ENCODE measurements around the gene TRIM2. TPM values are rescaled to one million over a fixed set of nuclear protein-coding genes. Genes with fewer than 3 reads are reported as not detected.

TRIM2 gene
- total RNA-seq, 4 donors from 2014 or later = 25.7 to 55.9 (median 42.5) TPM

GRCh38 chr4:153246446-153247115, 42.3 kb downstream of the TRIM2 start:
- 72 to 73% methylated on average over 7 of the region's 7 CpGs for WGBS, 2 donors
- H3K27ac ChIP-seq = no peak overlapping the region
- no peak overlapping the region for H3K4me3 ChIP-seq
- DNase-seq (ENCODE audit: low spot score in 2 of 2) = no peak
- H3K27me3 ChIP-seq = no peaks in the 10 kb centered on the region
- H3K36me3 ChIP-seq = no peaks in the 10 kb centered on the region
- H3K9me3 ChIP-seq = no peaks in the 10 kb centered on the region
- TF ChIP-seq EP300 (IDR thresholded peaks at IDR 0.05) = no peak
- no peak for TF ChIP-seq POLR2A (IDR thresholded peaks at IDR 0.05)
- TF ChIP-seq, protein P1, sequence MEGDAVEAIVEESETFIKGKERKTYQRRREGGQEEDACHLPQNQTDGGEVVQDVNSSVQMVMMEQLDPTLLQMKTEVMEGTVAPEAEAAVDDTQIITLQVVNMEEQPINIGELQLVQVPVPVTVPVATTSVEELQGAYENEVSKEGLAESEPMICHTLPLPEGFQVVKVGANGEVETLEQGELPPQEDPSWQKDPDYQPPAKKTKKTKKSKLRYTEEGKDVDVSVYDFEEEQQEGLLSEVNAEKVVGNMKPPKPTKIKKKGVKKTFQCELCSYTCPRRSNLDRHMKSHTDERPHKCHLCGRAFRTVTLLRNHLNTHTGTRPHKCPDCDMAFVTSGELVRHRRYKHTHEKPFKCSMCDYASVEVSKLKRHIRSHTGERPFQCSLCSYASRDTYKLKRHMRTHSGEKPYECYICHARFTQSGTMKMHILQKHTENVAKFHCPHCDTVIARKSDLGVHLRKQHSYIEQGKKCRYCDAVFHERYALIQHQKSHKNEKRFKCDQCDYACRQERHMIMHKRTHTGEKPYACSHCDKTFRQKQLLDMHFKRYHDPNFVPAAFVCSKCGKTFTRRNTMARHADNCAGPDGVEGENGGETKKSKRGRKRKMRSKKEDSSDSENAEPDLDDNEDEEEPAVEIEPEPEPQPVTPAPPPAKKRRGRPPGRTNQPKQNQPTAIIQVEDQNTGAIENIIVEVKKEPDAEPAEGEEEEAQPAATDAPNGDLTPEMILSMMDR (IDR thresholded peaks at IDR 0.05) = no peak
- peaks cover 0 to 38% (median 2%) of the 10 kb centered on the region in 4 donors for H3K4me1 ChIP-seq

DNA sequence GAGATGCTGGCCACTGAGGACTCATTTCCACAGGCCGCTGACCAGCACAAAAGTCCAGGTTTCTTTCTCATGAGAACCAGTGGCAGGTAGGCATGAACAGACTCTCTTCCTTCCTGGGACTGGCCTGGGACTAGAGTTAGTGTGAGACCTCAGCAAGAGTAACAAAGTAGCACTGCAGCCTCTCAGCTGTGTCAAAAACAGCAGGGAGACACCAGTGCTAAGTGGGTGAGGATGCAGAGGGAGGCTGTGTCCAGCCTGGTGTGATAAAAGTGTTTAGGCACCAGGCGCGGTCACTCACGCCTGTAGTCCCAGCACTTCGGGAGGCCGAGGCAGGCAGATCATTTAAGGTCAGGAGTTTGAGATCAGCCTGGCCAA, 42.9 kb downstream of the TRIM2 start:
- no peak overlapping the region for H3K4me3 ChIP-seq
- 84 to 87% methylated on average over 6 of the region's 6 CpGs for WGBS, 2 donors
- H3K27me3 ChIP-seq = no peaks in the 10 kb centered on the region
- no peaks in the 10 kb centered on the region for H3K9me3 ChIP-seq
- no peak overlapping the region for H3K27ac ChIP-seq
- no peaks in the 10 kb centered on the region for H3K36me3 ChIP-seq
- DNase-seq (ENCODE audit: low spot score in 2 of 2) = no peak
- peaks cover 0 to 32% (median under 1%) of the 10 kb centered on the region in 4 donors for H3K4me1 ChIP-seq
- TF ChIP-seq EP300 (IDR thresholded peaks at IDR 0.05) = no peak
- TF ChIP-seq, protein P1 (IDR thresholded peaks at IDR 0.05) = no peak
- no peak for TF ChIP-seq POLR2A (IDR thresholded peaks at IDR 0.05)

DNA sequence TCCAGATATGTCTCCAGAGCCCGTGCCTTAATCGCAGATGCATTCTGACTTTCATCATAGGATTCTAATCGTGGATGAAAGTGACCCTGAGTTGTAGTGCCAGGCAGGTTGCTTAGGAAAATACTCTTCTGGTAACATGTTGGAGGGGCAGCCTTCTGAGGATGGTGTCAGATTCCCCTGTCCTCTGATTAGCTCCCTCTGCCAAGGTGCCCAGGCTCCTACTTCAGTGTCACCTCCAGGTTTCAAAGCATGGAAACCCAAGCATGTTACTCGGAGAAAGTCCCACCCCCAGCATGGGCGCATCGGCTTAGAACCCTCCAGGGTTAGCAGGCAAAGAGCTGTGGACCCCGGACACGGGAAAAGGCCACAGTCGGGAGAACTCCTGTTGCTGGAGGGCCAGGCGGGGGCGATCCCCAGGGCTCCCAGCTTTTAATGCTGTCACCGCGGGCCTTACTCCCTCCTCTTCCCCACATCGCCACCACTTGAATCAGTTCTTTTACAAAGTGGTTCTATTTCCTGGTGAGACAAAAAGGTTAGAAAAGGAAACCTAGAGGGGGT, 44.5 kb downstream of the TRIM2 start:
- peak overlapping the region; percentile 34 to 58 (median 54) for H3K4me3 ChIP-seq
- H3K36me3 ChIP-seq = no peaks in the 10 kb centered on the region
- no peaks in the 10 kb centered on the region for H3K27me3 ChIP-seq
- H3K9me3 ChIP-seq = no peaks in the 10 kb centered on the region
- DNase-seq (ENCODE audit: low spot score in 2 of 2) = no peak
- 18 to 24% methylated on average over 13 to 14 of the region's 14 CpGs for WGBS, 2 donors
- no peak for TF ChIP-seq EP300 (IDR thresholded peaks at IDR 0.05)
- TF ChIP-seq, protein P1 (IDR thresholded peaks at IDR 0.05) = no peak
- no peak for TF ChIP-seq POLR2A (IDR thresholded peaks at IDR 0.05)
- H3K4me1 ChIP-seq = peaks cover 0 to 26% (median 0%) of the 10 kb centered on the region in 4 donors
- H3K27ac ChIP-seq = peak overlapping the region; percentile 65 to 91 (median 84)

- WGBS, 2 donors = 8 to 9% methylated on average over 38 to 44 of the region's 44 CpGs
- peak; percentile 23 to 25 for DNase-seq (ENCODE audit: low spot score in 2 of 2)
- TF ChIP-seq EP300 (IDR thresholded peaks at IDR 0.05) = peak in 1 of 2 donors; percentile 20
- TF ChIP-seq POLR2A (IDR thresholded peaks at IDR 0.05) = peak in 1 of 2 donors; percentile 34
- TF ChIP-seq, protein P1 (IDR thresholded peaks at IDR 0.05) = no peak
- Histone ChIP-seq H3K4me3 (peak overlapping the region; percentile 34 to 58 (median 54)), H3K36me3 (no peaks in the 10 kb centered on the region), H3K27me3 (no peaks in the 10 kb centered on the region), H3K9me3 (no peaks in the 10 kb centered on the region), H3K4me1 (peaks cover 0 to 26% (median 0%) of the 10 kb centered on the region in 4 donors), H3K27ac (peak overlapping the region; percentile 65 to 91 (median 84))
These were observed 45.2 kb downstream of the TRIM2 start for GRCh38 chr4:153249199-153250041.

Data from tibial nerve (tissue), 4 donors.